Liver (tissue), 9 donors: Measurements from ENCODE around the gene INSYN1. TPM values are rescaled to one million over a fixed set of nuclear protein-coding genes. Genes with fewer than 3 reads are reported as not detected.

Source experiments
- DNase-seq: peaks from one replicate; pipeline ENCODE4 v3.0.0-alpha.2; 2017; ENCODE audit warnings: low spot score
- H3K27ac ChIP-seq, 2 donors: one replicate each; pipeline ENCODE4 v1.7.0; 2013; ENCODE audit warnings: inconsistent platforms in 2 of 2, low read length in 2 of 2, control low read depth in 1 of 2, low read depth in 1 of 2, mild to moderate bottlenecking in 1 of 2
- H3K27me3 ChIP-seq, 4 donors: one replicate each; pipeline versions ENCODE4 v1.6.1 to v1.7.0; 2013; ENCODE audit warnings: low read length in 3 of 4, inconsistent platforms in 1 of 4, mild to moderate bottlenecking in 1 of 4, moderate library complexity in 1 of 4; ENCODE audit not compliant: control insufficient read depth in 4 of 4, insufficient read depth in 4 of 4
- H3K36me3 ChIP-seq, 4 donors: one replicate each; pipeline versions ENCODE4 v1.6.1 to v1.7.0; 2013; ENCODE audit warnings: low read length in 3 of 4, mild to moderate bottlenecking in 3 of 4, low read depth in 1 of 4, moderate library complexity in 1 of 4; ENCODE audit not compliant: control insufficient read depth in 4 of 4, insufficient read depth in 3 of 4
- H3K4me1 ChIP-seq, 4 donors: one replicate each; pipeline versions ENCODE4 v1.6.1 to v1.7.0; 2013; ENCODE audit warnings: low read length in 3 of 4, mild to moderate bottlenecking in 3 of 4, moderate library complexity in 1 of 4; ENCODE audit not compliant: control insufficient read depth in 4 of 4, insufficient read depth in 4 of 4
- H3K4me3 ChIP-seq, 3 donors: one replicate each; pipeline versions ENCODE4 v1.6.1 to v1.7.0; 2013; ENCODE audit warnings: low read length in 3 of 3, control low read depth in 1 of 3, low read depth in 1 of 3, mild to moderate bottlenecking in 1 of 3
- H3K9ac ChIP-seq, 2 donors: one replicate each; pipeline ENCODE4 v1.7.0; 2013; ENCODE audit warnings: low read length in 2 of 2, mild to moderate bottlenecking in 2 of 2, moderate library complexity in 2 of 2, control low read depth in 1 of 2, low read depth in 1 of 2
- H3K9me3 ChIP-seq, 4 donors: one replicate each; pipeline versions ENCODE4 v1.6.1 to v1.7.0; 2013; ENCODE audit warnings: low read length in 3 of 4; ENCODE audit not compliant: control insufficient read depth in 4 of 4
- ATF3 ChIP-seq: IDR thresholded peaks from 2 replicates; pipeline ENCODE4 v1.6.1; 2016; ENCODE audit warnings: antibody characterized with exemption
- EGR1 ChIP-seq, 2 donors: IDR thresholded peaks; 2 replicates each; pipeline ENCODE4 v1.6.1; 2016 to 2018; ENCODE audit warnings: antibody characterized with exemption in 2 of 2, low read depth in 2 of 2
- FOXA1 ChIP-seq: IDR thresholded peaks from 2 replicates; pipeline ENCODE4 v1.6.1; 2016; ENCODE audit warnings: antibody characterized with exemption
- FOXA2 ChIP-seq: IDR thresholded peaks from 2 replicates; pipeline ENCODE4 v1.6.1; 2016; ENCODE audit warnings: antibody characterized with exemption
- GABPA ChIP-seq, 2 donors: IDR thresholded peaks in 1 of 2; conservative IDR thresholded peaks in 1 of 2; 2 replicates each; pipeline ENCODE4 v1.6.1; 2016; ENCODE audit warnings: antibody characterized with exemption in 2 of 2, mild to moderate bottlenecking in 1 of 2, moderate library complexity in 1 of 2
- HNF4A ChIP-seq, 2 donors: conservative IDR thresholded peaks; 2 replicates each; pipeline ENCODE4 v1.6.1; 2016; ENCODE audit warnings: antibody characterized with exemption in 2 of 2, mild to moderate bottlenecking in 2 of 2
- HNF4G ChIP-seq: IDR thresholded peaks from 2 replicates; pipeline ENCODE4 v1.6.1; 2016; ENCODE audit warnings: antibody characterized with exemption
- JUND ChIP-seq, 2 donors: IDR thresholded peaks; 2 replicates each; pipeline ENCODE4 v1.6.1; 2016; ENCODE audit warnings: antibody characterized with exemption in 2 of 2
- MAX ChIP-seq: IDR thresholded peaks from 2 replicates; pipeline ENCODE4 v1.6.1; 2016; ENCODE audit warnings: antibody characterized with exemption
- NR2F2 ChIP-seq: IDR thresholded peaks from 2 replicates; pipeline ENCODE4 v1.6.1; 2016; ENCODE audit warnings: antibody characterized with exemption
- RAD21 ChIP-seq, 2 donors: IDR thresholded peaks; 2 replicates each; pipeline ENCODE4 v1.6.1; 2016; ENCODE audit warnings: antibody characterized with exemption in 2 of 2, mild to moderate bottlenecking in 2 of 2
- REST ChIP-seq: IDR thresholded peaks from 2 replicates; pipeline ENCODE4 v1.6.1; 2016; ENCODE audit warnings: antibody characterized with exemption, mild to moderate bottlenecking
- RXRA ChIP-seq, 2 donors: IDR thresholded peaks; 2 replicates each; pipeline ENCODE4 v1.6.1; 2017 to 2018; ENCODE audit warnings: antibody characterized with exemption in 2 of 2, mild to moderate bottlenecking in 1 of 2
- SP1 ChIP-seq: IDR thresholded peaks from 2 replicates; pipeline ENCODE4 v1.6.1; 2018; ENCODE audit warnings: antibody characterized with exemption, mild to moderate bottlenecking
- TAF1 ChIP-seq: conservative IDR thresholded peaks from 2 replicates; pipeline ENCODE4 v1.6.1; 2016; ENCODE audit warnings: antibody characterized with exemption, mild to moderate bottlenecking
- YY1 ChIP-seq: IDR thresholded peaks from 2 replicates; pipeline ENCODE4 v1.6.1; 2016; ENCODE audit warnings: antibody characterized with exemption, mild to moderate bottlenecking
- WGBS: extraction: QIAGEN DNeasy Blood & Tissue Kit; methylation state at CpG from one replicate; pipeline ENCODE4 v1.1.7; 2013; 5-methylcytosine and 5-hydroxymethylcytosine counted together
- polyA plus RNA-seq, 2 donors: library from polyadenylated mRNA; stranded (reverse) in 1 of 2; unstranded in 1 of 2; fragments of 200-250 nt in 1 of 2; fragments of >200 nt in 1 of 2; fragmentation: Nextera tagmentation in 1 of 2; extraction: Ambion mirVana in 1 of 2; gene quantifications; one replicate each; pipeline versions ENCODE4 v1.2.1 to v1.2.3, GENCODE V29; 2013 to 2015
- total RNA-seq, 2 donors: library from RNA; depleted of rRNA; stranded (reverse); fragments of >200 nt; gene quantifications; one replicate each; pipeline ENCODE4 v1.2.3, GENCODE V29; 2014
- TF ChIP-seq, protein P1 (sequence below): IDR thresholded peaks from 2 replicates; pipeline ENCODE4 v1.6.1; 2016; ENCODE audit warnings: antibody characterized with exemption
- TF ChIP-seq, protein P2 (sequence below): fragments of 150-350 bp; IDR thresholded peaks from 2 replicates; pipeline ENCODE4 v1.5.1; 2017; ENCODE audit warnings: improper control_type of control experiment, low read depth, low read length; ENCODE audit not compliant: missing input control
- donor health status: healthy.
- donor health status: healthy.
- donor health status: healthy.
- donor health status: healthy.
- donor health status: healthy.

Gene INSYN1
- total and polyA plus RNA-seq, 4 donors = 0.16 to 0.37 (median 0.25) TPM; not detected in 1

DNA sequence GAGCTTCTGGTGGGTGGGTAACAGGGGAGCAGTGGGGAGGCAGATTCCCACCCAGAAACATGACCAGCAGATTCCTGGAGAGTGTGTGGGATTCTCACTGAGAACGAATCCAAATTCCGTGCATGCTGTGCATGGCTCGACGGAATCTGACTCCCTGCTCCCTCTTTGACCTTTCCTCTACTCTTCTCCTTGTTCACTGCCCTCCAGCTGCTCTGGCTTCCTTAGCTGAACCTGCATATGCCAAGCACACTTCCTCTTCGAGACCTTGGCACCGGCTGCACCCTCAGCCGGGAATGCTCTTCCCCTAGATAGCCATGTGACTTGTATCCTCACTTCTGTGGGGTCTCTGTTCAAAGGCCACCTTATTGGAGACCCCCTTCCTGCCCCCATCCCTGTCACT, 6.3 kb downstream of the INSYN1 start:
- H3K27ac ChIP-seq = no peak overlapping the region
- WGBS = 52% methylated on average over 7 of the region's 7 CpGs
- H3K36me3 ChIP-seq = no peaks in the 10 kb centered on the region
- TF ChIP-seq REST = no peak
- no peak for TF ChIP-seq MAX
- TF ChIP-seq NR2F2 = peak; percentile 55
- no peak for TF ChIP-seq HNF4A (conservative IDR thresholded peaks at IDR 0.05)
- no peak for TF ChIP-seq RAD21 (IDR thresholded peaks at IDR 0.05)
- TF ChIP-seq RXRA (IDR thresholded peaks at IDR 0.05) = no peak
- no peak for TF ChIP-seq JUND (IDR thresholded peaks at IDR 0.05)
- no peak for TF ChIP-seq FOXA1
- no peak overlapping the region for H3K9ac ChIP-seq
- no peak overlapping the region for H3K4me3 ChIP-seq
- H3K4me1 ChIP-seq = peaks cover 0 to under 1% (median 0%) of the 10 kb centered on the region in 4 donors
- no peaks in the 10 kb centered on the region for H3K9me3 ChIP-seq
- no peak for DNase-seq
- H3K27me3 ChIP-seq = no peaks in the 10 kb centered on the region

- 68% methylated on average over 8 of the region's 8 CpGs for WGBS
- no peaks in the 10 kb centered on the region for H3K36me3 ChIP-seq
- no peaks in the 10 kb centered on the region for H3K4me1 ChIP-seq
- H3K27me3 ChIP-seq = no peaks in the 10 kb centered on the region
- no peak overlapping the region for H3K4me3 ChIP-seq
- H3K27ac ChIP-seq = no peak overlapping the region
- no peak overlapping the region for H3K9ac ChIP-seq
- DNase-seq = no peak
- H3K9me3 ChIP-seq = no peaks in the 10 kb centered on the region
- TF ChIP-seq, protein P1, sequence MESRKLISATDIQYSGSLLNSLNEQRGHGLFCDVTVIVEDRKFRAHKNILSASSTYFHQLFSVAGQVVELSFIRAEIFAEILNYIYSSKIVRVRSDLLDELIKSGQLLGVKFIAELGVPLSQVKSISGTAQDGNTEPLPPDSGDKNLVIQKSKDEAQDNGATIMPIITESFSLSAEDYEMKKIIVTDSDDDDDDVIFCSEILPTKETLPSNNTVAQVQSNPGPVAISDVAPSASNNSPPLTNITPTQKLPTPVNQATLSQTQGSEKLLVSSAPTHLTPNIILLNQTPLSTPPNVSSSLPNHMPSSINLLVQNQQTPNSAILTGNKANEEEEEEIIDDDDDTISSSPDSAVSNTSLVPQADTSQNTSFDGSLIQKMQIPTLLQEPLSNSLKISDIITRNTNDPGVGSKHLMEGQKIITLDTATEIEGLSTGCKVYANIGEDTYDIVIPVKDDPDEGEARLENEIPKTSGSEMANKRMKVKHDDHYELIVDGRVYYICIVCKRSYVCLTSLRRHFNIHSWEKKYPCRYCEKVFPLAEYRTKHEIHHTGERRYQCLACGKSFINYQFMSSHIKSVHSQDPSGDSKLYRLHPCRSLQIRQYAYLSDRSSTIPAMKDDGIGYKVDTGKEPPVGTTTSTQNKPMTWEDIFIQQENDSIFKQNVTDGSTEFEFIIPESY = no peak
- TF ChIP-seq FOXA1 (no peak), NR2F2 (no peak), FOXA2 (no peak), HNF4A (conservative IDR thresholded peaks at IDR 0.05) (no peak), HNF4G (no peak), SP1 (no peak), TAF1 (no peak), YY1 (no peak), MAX (no peak), ATF3 (no peak), GABPA (IDR thresholded peaks at IDR 0.05 in 1 of 2, conservative IDR thresholded peaks at IDR 0.05 in 1 of 2) (no peak), RAD21 (IDR thresholded peaks at IDR 0.05) (no peak), REST (no peak), EGR1 (IDR thresholded peaks at IDR 0.05; ENCODE audit: low read depth in 2 of 2) (no peak), RXRA (IDR thresholded peaks at IDR 0.05) (no peak), JUND (IDR thresholded peaks at IDR 0.05) (no peak)
- TF ChIP-seq, protein P2, sequence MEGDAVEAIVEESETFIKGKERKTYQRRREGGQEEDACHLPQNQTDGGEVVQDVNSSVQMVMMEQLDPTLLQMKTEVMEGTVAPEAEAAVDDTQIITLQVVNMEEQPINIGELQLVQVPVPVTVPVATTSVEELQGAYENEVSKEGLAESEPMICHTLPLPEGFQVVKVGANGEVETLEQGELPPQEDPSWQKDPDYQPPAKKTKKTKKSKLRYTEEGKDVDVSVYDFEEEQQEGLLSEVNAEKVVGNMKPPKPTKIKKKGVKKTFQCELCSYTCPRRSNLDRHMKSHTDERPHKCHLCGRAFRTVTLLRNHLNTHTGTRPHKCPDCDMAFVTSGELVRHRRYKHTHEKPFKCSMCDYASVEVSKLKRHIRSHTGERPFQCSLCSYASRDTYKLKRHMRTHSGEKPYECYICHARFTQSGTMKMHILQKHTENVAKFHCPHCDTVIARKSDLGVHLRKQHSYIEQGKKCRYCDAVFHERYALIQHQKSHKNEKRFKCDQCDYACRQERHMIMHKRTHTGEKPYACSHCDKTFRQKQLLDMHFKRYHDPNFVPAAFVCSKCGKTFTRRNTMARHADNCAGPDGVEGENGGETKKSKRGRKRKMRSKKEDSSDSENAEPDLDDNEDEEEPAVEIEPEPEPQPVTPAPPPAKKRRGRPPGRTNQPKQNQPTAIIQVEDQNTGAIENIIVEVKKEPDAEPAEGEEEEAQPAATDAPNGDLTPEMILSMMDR = no peak
Observed at GRCh38 chr15:73746261-73746660, 6.9 kb downstream of the INSYN1 start.
